Left hindlimb (tissue), 1 donor: ENCODE results near the gene ATF7IP2.

Experiments
- DNase-seq: peaks from one replicate; pipeline ENCODE4 v3.0.0-alpha.2; 2018

Gene ATF7IP2

DNA sequence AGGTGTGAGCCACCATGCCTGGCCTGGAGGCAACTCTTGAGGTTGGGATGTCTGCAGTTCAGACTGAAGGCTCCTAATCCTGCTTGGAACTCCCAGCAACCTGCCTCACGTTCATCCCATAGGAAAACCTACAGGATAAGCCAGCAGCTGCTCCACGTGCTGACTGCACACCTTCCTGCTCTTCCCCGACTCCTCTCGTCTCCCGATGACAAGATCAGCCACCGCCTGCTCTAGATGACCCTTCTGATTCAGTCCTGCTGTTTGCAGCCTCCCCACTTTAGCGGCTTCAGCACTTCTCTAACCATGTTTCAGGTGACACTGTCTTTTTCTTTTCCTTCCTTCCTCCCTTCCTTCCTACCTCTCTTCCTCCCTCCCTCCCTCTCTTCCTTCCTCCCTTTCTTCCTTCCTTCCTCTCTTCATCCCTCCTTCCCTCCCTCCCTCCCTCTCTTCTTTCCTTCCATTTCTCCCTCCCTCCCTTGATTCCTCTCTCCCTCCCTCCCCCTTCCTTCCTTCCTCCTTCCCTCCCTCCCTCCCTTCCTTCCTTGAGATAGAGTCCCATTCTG is 132.7 kb downstream of the ATF7IP2 start:
- DNase-seq, result no peak

GRCh38 chr16:10519297-10519696 is 133.4 kb downstream of the ATF7IP2 start:
- DNase-seq, result no peak

DNA sequence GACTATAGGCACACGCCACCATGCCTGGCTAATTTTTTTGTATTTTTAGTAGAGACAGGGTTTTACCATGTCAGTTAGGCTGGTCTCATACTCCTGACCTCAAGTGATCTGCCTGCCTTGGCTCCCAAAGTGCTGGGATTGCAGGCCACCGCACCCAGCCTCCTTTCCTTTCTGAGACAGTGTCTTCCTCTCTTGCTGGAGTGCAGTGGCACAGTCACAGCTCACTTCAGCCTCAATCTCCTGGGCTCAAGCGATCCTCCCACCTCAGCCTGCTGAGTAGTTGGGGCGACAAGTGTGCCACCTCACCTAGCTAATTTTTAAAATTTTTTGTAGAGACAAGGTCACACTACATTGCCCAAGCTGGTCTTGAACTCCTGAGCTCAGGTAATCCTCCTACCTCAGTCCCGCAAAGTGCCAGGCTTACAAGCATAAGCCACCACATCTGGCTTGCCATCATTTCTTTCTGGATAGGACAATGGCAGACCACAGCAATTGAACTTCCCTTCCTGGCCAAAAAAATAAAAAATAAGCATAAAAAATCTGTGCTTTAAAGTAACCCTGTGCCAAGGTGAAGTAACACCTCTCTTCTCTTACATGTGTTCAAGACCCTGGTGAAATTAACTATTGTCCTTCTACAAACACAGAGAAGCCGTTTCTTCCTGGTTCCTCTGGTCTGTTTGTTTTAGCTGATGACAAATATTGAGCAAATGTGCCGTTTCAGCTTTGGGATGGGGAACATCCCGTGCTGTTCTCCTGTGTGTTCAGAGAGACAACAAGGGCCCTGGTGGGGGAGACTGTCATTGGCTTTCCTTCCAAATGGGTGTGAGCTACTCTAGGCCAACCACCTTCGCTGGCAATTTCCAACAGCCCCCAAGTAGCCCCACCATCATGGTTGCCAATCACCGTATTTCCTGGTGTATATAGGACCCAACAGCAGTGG is 134.3 kb downstream of the ATF7IP2 start:
- no peak for DNase-seq

GRCh38 chr16:10520869-10521578 is 135.2 kb downstream of the ATF7IP2 start:
- no peak for DNase-seq

DNA sequence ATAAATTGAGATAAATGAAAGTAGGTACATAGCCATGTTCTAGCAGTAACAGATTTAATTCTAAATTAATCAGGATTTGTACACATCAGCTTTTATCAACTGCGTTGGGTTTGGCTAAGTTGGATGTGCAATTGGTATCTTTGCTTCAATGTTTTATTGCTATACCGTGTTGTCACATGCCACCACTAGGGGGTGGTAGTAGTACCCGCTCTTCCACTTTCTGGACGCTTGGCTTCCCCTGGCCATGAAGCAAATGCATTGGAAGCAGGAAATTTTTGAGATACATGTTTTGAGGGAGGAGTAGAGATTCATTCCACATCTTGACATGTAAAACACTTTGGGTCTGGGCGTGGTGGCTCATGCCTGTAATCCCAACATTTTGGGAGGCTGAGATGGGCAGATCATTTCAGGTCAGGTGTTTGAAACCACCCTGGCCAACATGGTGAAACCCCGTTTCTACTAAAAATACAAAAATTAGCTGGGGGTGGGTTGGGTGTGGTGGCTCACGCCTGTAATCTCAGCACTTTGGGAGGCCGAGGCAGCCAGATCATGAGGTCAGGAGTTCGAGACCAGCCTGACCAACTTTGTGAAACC is 135.9 kb downstream of the ATF7IP2 start:
- DNase-seq, result peak; percentile 52

DNA sequence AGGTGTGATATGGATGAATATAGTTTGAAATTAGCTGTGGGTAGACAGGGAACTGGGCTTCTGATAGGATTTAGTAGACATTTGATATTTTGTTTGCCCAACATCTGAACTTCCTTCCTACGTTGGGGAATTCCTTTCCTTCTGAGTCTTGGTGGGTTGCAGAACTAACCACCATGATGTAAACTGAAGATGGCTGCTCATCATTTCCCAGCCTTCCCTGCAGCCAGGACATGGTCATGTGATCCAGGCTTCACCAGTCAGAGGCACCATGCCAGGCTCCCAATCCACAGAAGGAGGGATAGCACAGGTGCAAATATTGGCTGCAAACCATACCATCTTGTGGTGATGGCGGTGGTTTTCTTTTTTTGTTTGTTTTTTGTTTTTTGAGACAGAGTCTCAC is 137.1 kb downstream of the ATF7IP2 start:
- no peak for DNase-seq

DNA sequence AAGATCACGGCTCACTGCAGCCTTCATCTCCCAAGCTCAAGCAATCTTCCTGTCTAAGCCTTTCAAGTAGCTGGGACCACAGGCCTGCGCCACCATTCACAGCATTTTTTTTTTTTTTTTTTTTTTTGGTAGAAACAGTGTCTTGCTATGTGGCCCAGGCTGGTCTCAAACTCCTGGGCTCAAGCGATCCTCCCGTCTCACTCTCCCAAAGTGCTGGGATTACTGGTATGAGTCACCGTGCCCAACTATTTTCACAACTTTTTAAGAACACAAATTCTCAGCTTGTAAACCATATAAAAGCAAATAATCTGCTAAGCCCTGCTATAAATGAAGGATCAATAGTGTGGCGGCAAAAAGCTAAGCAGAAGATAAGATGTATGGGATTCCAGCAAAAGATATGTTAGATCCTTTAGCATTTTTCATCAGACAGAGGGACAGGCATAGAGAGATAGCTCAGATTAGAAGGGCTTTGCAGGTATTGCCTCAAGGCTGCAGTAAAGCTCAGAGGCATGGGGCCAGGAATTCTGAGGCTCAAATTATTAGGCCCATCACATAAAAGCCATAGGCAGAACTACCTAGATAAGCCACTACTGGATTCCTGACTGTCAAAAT is 139.5 kb downstream of the ATF7IP2 start:
- no peak for DNase-seq

GRCh38 chr16:10526962-10527361 is 141.1 kb downstream of the ATF7IP2 start:
- DNase-seq, result no peak

DNA sequence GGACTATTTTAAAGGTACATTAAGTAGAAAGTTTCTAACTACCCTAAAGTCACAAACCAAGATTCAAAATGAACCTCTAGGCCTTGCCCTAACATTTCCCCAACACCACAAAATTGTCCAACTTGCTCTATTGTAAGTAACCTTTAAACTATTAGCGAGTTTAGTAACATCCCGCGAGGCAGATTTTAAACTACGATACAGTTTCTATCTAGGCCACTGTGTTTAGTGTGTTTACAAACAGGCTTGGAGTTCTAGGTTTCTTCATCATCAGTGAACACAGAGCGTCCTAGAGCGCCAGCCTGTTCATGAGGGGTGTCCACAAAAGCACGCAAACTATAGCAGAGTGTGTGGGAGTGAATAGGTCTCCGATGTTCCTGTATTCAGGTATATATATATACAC is 142.8 kb downstream of the ATF7IP2 start:
- DNase-seq, result no peak

- DNase-seq, result no peak
Measured at GRCh38 chr16:10529895-10530669, 144.2 kb downstream of the ATF7IP2 start.

- no peak for DNase-seq
Measured at GRCh38 chr16:10530685-10531084, 144.8 kb downstream of the ATF7IP2 start.

DNA sequence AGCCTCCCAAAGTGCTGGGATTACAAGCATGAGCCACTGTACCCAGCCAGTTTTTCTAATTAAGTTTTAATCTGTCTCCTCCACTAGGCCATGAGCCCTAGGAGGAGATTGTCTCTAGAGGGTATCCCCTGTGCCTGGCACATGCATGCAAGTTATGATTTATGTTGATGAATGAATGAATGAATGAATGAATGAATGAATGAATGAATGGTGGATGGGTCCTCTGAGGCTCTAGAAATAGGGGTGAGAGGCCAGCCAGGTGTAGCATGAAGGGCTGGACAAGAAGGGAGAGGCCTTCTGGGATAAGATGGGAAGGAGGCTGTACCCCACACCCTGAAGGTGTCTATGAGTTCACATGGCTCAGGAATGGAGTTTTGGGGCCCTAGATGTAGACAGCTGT is 145.7 kb downstream of the ATF7IP2 start:
- no peak for DNase-seq
